Smooth muscle cell (in vitro differentiated cells): ENCODE data around the gene ZNF514. TPM values are rescaled to one million over a fixed set of nuclear protein-coding genes. Genes with fewer than 3 reads are reported as not detected.

Experiments
- DNase-seq: peaks from one replicate; lab custom pipeline; 2025; ENCODE audit not compliant: unreplicated experiment; lab: John Stamatoyannopoulos, UW
- H2AFZ ChIP-seq: fragments of 200-600 bp; sonication (generic); 2 replicates; pipeline ENCODE4 v1.6.0; 2016; ENCODE audit warnings: antibody characterized with exemption, low read depth, mild to moderate bottlenecking
- H3F3A ChIP-seq: fragments of 200-600 bp; sonication (generic); 2 replicates; pipeline ENCODE4 v1.6.0; 2017; ENCODE audit warnings: antibody characterized with exemption, low read depth
- H3K27ac ChIP-seq: fragments of 200-600 bp; sonication (generic); 2 replicates; pipeline ENCODE4 v1.5.1; 2016; ENCODE audit warnings: low read depth, mild to moderate bottlenecking
- H3K27me3 ChIP-seq: fragments of 200-600 bp; sonication (generic); 2 replicates; pipeline ENCODE4 v1.6.1; 2016; ENCODE audit warnings: low read depth, mild to moderate bottlenecking
- H3K36me3 ChIP-seq: fragments of 200-600 bp; sonication (generic); 2 replicates; pipeline ENCODE4 v1.5.1; 2016; ENCODE audit warnings: low read depth
- H3K4me1 ChIP-seq: fragments of 200-600 bp; sonication (generic); 2 replicates; pipeline ENCODE4 v1.5.1; 2016; ENCODE audit warnings: low read depth
- H3K4me2 ChIP-seq: fragments of 200-600 bp; sonication (generic); 2 replicates; pipeline ENCODE4 v1.6.0; 2016; ENCODE audit warnings: mild to moderate bottlenecking
- H3K4me3 ChIP-seq: fragments of 200-600 bp; sonication (generic); 2 replicates; pipeline ENCODE4 v1.5.1; 2016; ENCODE audit warnings: mild to moderate bottlenecking
- H3K79me2 ChIP-seq: fragments of 200-600 bp; sonication (generic); 2 replicates; pipeline ENCODE4 v1.6.0; 2016; ENCODE audit warnings: low read depth, mild to moderate bottlenecking
- H3K9ac ChIP-seq: fragments of 200-600 bp; sonication (generic); 2 replicates; pipeline ENCODE4 v1.6.0; 2016; ENCODE audit warnings: low read depth
- H3K9me3 ChIP-seq: fragments of 200-600 bp; sonication (generic); replicated peaks from 2 replicates; pipeline ENCODE4 v1.5.1; 2016; ENCODE audit warnings: low read depth
- H4K20me1 ChIP-seq: fragments of 200-600 bp; sonication (generic); 2 replicates; pipeline ENCODE4 v1.6.0; 2016; ENCODE audit warnings: low read depth
- WGBS: methylation state at CpG from one replicate; pipeline ENCODE4 v1.1.7; 2016; ENCODE audit warnings: low lambda C conversion rate; 5-methylcytosine and 5-hydroxymethylcytosine counted together
- polyA plus RNA-seq: library from polyadenylated mRNA; unstranded; fragments of >200 nt; fragmentation: Nextera tagmentation; extraction: Ambion mirVana; gene quantifications from 2 replicates; pipeline ENCODE4 v1.2.1, GENCODE V29; 2016
- total RNA-seq: library from RNA; depleted of rRNA; stranded (reverse); fragments of >200 nt; gene quantifications from 2 replicates; pipeline ENCODE4 v1.2.3, GENCODE V29; 2014
- TF ChIP-seq, protein P1 (sequence below): fragments of 200-600 bp; sonication (generic); IDR thresholded peaks from 2 replicates; pipeline ENCODE4 v1.5.1; 2017; ENCODE audit warnings: borderline replicate concordance, mild to moderate bottlenecking, antibody characterized with exemption; ENCODE audit not compliant: insufficient read depth, poor library complexity, severe bottlenecking

Gene ZNF514
- total and polyA plus RNA-seq, 2 experiments from 2014 or later: 2.7 to 6.1 TPM

DNA sequence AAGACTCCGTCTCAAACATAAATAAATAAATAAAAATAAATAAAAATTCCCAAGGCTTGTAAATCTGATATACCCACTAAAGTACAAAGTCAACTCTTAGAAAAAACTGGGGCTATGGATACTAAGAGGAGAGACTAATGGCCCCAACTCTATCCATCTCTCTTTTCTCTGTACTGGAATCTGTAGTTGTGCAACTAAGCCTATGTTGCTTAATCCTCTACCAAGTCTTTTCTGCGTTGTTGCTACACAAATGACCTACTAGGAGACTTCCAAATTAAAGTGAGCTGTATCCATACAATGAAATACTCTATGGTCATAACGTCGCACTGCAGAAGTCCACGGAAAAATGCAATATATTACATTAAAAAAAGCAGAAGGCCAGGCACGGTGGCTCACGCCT, 46.2 kb downstream of the ZNF514 start:
- no peak overlapping the region for H3K27ac ChIP-seq
- H3K27me3 ChIP-seq: no peaks in the 10 kb centered on the region
- TF ChIP-seq, protein P1, sequence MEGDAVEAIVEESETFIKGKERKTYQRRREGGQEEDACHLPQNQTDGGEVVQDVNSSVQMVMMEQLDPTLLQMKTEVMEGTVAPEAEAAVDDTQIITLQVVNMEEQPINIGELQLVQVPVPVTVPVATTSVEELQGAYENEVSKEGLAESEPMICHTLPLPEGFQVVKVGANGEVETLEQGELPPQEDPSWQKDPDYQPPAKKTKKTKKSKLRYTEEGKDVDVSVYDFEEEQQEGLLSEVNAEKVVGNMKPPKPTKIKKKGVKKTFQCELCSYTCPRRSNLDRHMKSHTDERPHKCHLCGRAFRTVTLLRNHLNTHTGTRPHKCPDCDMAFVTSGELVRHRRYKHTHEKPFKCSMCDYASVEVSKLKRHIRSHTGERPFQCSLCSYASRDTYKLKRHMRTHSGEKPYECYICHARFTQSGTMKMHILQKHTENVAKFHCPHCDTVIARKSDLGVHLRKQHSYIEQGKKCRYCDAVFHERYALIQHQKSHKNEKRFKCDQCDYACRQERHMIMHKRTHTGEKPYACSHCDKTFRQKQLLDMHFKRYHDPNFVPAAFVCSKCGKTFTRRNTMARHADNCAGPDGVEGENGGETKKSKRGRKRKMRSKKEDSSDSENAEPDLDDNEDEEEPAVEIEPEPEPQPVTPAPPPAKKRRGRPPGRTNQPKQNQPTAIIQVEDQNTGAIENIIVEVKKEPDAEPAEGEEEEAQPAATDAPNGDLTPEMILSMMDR: no peak
- no peak for DNase-seq
- 99% methylated on average over 7 of the region's 7 CpGs for WGBS
- no peak overlapping the region for H3K4me3 ChIP-seq
- no peaks in the 10 kb centered on the region for H3F3A ChIP-seq
- no peaks in the 10 kb centered on the region for H3K9me3 ChIP-seq
- H3K36me3 ChIP-seq: peaks cover 18% of the 10 kb centered on the region
- no peaks in the 10 kb centered on the region for H3K4me1 ChIP-seq
- no peak overlapping the region for H2AFZ ChIP-seq
- H4K20me1 ChIP-seq: peaks cover 18% of the 10 kb centered on the region
- peaks cover 16% of the 10 kb centered on the region for H3K79me2 ChIP-seq
- H3K4me2 ChIP-seq: no peak overlapping the region
- no peak overlapping the region for H3K9ac ChIP-seq

DNA sequence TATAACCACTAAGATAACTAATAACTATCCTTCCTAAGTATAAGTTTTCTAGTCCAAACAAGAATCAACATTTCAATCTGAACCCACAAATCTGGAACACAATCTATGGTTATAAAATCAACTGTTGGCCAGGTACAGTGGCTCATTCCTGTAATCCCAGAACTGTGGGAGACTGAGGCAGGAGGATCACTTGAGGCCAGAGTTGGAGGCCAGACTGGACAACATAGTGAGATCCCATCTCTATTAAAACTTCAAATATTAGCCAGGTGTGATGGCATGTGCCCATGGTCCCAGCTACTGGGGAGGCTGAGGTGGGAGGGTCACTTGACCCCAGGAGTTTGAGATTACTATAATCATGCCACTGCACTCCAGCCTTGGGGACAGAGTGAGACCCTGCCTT, 49.3 kb downstream of the ZNF514 start:
- Histone ChIP-seq H3K4me1 (no peaks in the 10 kb centered on the region), H3K27ac (no peak overlapping the region), H3K9ac (no peak overlapping the region), H3K4me3 (no peak overlapping the region), H4K20me1 (peaks cover 10% of the 10 kb centered on the region), H3K27me3 (no peaks in the 10 kb centered on the region), H2AFZ (no peak overlapping the region), H3K36me3 (peaks cover 28% of the 10 kb centered on the region), H3K4me2 (no peak overlapping the region), H3K9me3 (no peaks in the 10 kb centered on the region), H3K79me2 (peaks cover 9% of the 10 kb centered on the region), H3F3A (no peaks in the 10 kb centered on the region)
- TF ChIP-seq, protein P1: no peak
- DNase-seq: no peak

DNA sequence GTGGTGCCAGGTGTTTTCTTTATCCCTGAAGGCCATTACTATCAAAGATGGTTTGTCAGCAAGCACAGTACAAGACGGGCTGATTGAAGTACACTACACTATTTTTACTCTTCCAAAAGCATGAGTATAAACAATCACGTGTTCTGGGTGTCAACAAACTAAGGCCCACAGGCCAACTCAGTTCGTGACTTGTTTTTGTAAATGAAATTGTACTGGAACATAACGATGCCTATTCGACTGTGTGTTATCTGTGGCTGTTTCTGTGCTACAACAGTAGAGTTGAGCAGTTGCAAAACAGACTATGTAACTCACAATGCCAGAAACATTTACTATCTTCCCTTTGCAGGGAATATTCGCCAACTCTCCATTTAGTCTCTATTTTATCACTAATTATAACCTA, 50.4 kb downstream of the ZNF514 start:
- no peak overlapping the region for H3K4me2 ChIP-seq
- H3K9me3 ChIP-seq: no peaks in the 10 kb centered on the region
- peaks cover 28% of the 10 kb centered on the region for H3K36me3 ChIP-seq
- no peak overlapping the region for H2AFZ ChIP-seq
- no peaks in the 10 kb centered on the region for H3F3A ChIP-seq
- peaks cover 9% of the 10 kb centered on the region for H3K79me2 ChIP-seq
- peaks cover 3% of the 10 kb centered on the region for H4K20me1 ChIP-seq
- H3K4me1 ChIP-seq: no peaks in the 10 kb centered on the region
- 97% methylated on average over 6 of the region's 6 CpGs for WGBS
- TF ChIP-seq, protein P1: no peak
- H3K9ac ChIP-seq: no peak overlapping the region
- no peak for DNase-seq
- no peaks in the 10 kb centered on the region for H3K27me3 ChIP-seq
- no peak overlapping the region for H3K27ac ChIP-seq
- H3K4me3 ChIP-seq: no peak overlapping the region

DNA sequence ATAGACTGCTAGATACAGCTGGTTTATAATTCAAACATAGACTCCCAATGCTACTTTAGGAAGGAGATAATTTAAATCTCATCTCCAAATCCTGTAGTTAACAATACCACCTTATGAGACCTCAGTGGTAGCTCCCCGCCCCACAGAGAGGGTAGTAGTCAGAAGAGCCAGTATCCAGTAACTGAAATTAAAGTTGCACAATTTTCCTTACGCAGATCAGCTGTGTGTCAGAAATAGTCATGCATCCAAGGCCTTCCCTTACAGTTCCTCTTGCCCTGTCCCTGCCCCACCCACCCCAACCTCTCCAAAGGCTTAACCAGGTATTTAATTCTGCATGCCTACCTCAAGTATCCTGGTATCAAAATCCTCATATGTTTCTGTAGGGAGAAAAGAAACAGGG, 53.6 kb downstream of the ZNF514 start:
- Histone ChIP-seq H3K4me3 (no peak overlapping the region), H3K9ac (no peak overlapping the region), H3K36me3 (peaks cover 49% of the 10 kb centered on the region), H3K9me3 (no peaks in the 10 kb centered on the region), H3K4me2 (no peak overlapping the region), H2AFZ (no peak overlapping the region), H4K20me1 (peaks cover under 1% of the 10 kb centered on the region), H3K27me3 (no peaks in the 10 kb centered on the region), H3K4me1 (no peaks in the 10 kb centered on the region), H3K79me2 (peaks cover 3% of the 10 kb centered on the region), H3K27ac (no peak overlapping the region), H3F3A (no peaks in the 10 kb centered on the region)
- WGBS: 92% methylated on average over 2 of the region's 2 CpGs
- TF ChIP-seq, protein P1: no peak
- no peak for DNase-seq
